Progenitor cell of endocrine pancreas (in vitro differentiated cells): ENCODE results near the gene RAB11FIP4. TPM values are rescaled to one million over a fixed set of nuclear protein-coding genes. Genes with fewer than 3 reads are reported as not detected.

Experiments
- DNase-seq: peaks from one replicate; pipeline ENCODE4 v3.0.0; 2021; ENCODE audit warnings: low spot score; ENCODE audit not compliant: unreplicated experiment
- H3K27ac Mint-ChIP-seq: 2 replicates; pipeline ENCODE4 v1.8.0; 2021; ENCODE audit warnings: mild to moderate bottlenecking, moderate library complexity, mixed read lengths
- H3K27me3 Mint-ChIP-seq: 2 replicates; pipeline ENCODE4 v1.8.0; 2021; ENCODE audit warnings: mixed read lengths
- H3K36me3 Mint-ChIP-seq: 2 replicates; pipeline ENCODE4 v1.8.0; 2022; ENCODE audit warnings: mixed read lengths; ENCODE audit not compliant: insufficient read depth
- H3K4me1 Mint-ChIP-seq: 2 replicates; pipeline ENCODE4 v1.8.0; 2021; ENCODE audit warnings: low read depth, mixed read lengths
- H3K4me3 Mint-ChIP-seq: 2 replicates; pipeline ENCODE4 v1.8.0; 2021; ENCODE audit warnings: low read depth, mild to moderate bottlenecking, moderate library complexity, mixed read lengths
- H3K9me3 Mint-ChIP-seq: 2 replicates; pipeline ENCODE4 v1.8.0; 2021; ENCODE audit warnings: low read depth, mixed read lengths
- CTCF ChIP-seq: fragments of 200-600 bp; sonication (generic); IDR thresholded peaks from one replicate; pipeline ENCODE4 v1.5.0; 2021; ENCODE audit warnings: antibody characterized with exemption, mild to moderate bottlenecking; ENCODE audit not compliant: unreplicated experiment
- total RNA-seq: library from RNA; stranded (reverse); gene quantifications from 2 replicates; pipeline ENCODE4 v1.2.1, GENCODE V29; 2021

RAB11FIP4 gene
- total RNA-seq, 1 donor from 2014 or later = 65.5 TPM

- TF ChIP-seq CTCF = no peak
- H3K27ac Mint-ChIP-seq = no peak overlapping the region
- H3K9me3 Mint-ChIP-seq = no peaks in the 10 kb centered on the region
- no peak for DNase-seq
- peaks cover 2% of the 10 kb centered on the region for H3K4me1 Mint-ChIP-seq
- H3K4me3 Mint-ChIP-seq = no peak overlapping the region
- no peaks in the 10 kb centered on the region for H3K36me3 Mint-ChIP-seq
- H3K27me3 Mint-ChIP-seq = peaks cover 15% of the 10 kb centered on the region
These were observed 25.7 kb downstream of the RAB11FIP4 start for GRCh38 chr17:31417051-31417792.

- Mint-ChIP-seq H3K27me3 (peaks cover 6% of the 10 kb centered on the region), H3K27ac (no peak overlapping the region), H3K36me3 (no peaks in the 10 kb centered on the region), H3K4me1 (peaks cover 5% of the 10 kb centered on the region), H3K9me3 (no peaks in the 10 kb centered on the region), H3K4me3 (no peak overlapping the region)
- TF ChIP-seq CTCF = no peak
- DNase-seq = no peak
These were observed 27.4 kb downstream of the RAB11FIP4 start for GRCh38 chr17:31418773-31419350.

GRCh38 chr17:31422443-31422842 is 31.0 kb downstream of the RAB11FIP4 start:
- H3K9me3 Mint-ChIP-seq = no peaks in the 10 kb centered on the region
- TF ChIP-seq CTCF = no peak
- peaks cover 4% of the 10 kb centered on the region for H3K27me3 Mint-ChIP-seq
- H3K36me3 Mint-ChIP-seq = no peaks in the 10 kb centered on the region
- peaks cover 11% of the 10 kb centered on the region for H3K4me1 Mint-ChIP-seq
- no peak overlapping the region for H3K27ac Mint-ChIP-seq
- no peak for DNase-seq
- no peak overlapping the region for H3K4me3 Mint-ChIP-seq

GRCh38 chr17:31424944-31425281 is 33.4 kb downstream of the RAB11FIP4 start:
- Mint-ChIP-seq H3K4me3 (no peak overlapping the region), H3K9me3 (no peaks in the 10 kb centered on the region), H3K4me1 (peaks cover 11% of the 10 kb centered on the region), H3K27me3 (peaks cover 1% of the 10 kb centered on the region), H3K27ac (peak overlapping the region; percentile 39), H3K36me3 (no peaks in the 10 kb centered on the region)
- no peak for DNase-seq
- no peak for TF ChIP-seq CTCF

GRCh38 chr17:31425282-31426040 is 34.0 kb downstream of the RAB11FIP4 start:
- no peak for TF ChIP-seq CTCF
- H3K4me3 Mint-ChIP-seq = no peak overlapping the region
- no peaks in the 10 kb centered on the region for H3K9me3 Mint-ChIP-seq
- H3K27ac Mint-ChIP-seq = peak overlapping the region; percentile 50
- no peaks in the 10 kb centered on the region for H3K36me3 Mint-ChIP-seq
- DNase-seq = no peak
- peaks cover 11% of the 10 kb centered on the region for H3K4me1 Mint-ChIP-seq
- H3K27me3 Mint-ChIP-seq = peaks cover 3% of the 10 kb centered on the region
